NCI-H226 (cell line): Measurements from ENCODE around the gene CTBP1.

Experiments
- DNase-seq: peaks from one replicate; pipeline ENCODE4 v3.0.0-alpha.2; 2015

Gene CTBP1

DNA sequence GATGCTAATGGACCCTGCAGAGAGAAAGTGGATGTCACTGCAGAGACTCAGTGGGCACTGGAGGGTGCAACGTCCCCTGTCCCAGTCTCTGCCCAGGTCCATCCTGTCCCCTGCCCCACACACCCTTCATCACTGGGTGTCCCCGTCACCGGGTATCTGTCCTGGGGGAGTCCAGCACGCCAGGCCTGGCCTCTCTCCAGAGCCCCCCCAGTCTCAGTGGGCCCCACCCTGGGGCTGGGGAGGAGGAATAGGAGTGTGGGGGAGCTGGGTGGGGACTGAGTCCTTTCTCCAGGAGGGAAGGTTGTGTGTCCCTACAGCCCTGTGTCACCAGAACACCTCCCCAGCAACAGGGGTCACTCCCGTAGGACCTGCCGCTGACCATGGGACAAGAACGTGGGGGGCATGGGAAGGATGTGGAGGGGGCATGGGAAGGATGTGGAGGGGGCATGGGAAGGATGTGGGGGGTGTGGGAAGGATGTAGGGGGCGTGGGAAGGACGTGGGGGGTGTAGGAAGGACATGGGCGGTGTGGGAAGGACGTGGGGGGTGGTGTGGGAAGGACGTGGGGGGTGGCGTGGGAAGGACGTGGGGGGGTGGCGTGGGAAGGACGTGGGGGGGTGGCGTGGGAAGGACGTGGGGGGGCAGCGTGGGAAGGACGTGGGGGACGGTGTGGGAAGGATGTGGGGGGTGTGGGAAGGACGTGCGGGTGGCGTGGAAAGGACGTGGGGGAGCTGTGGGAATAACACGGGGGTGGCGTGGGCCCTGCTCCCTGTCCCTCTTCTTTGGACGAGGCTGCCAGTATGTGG is 55.5 kb downstream of the CTBP1 start:
- no peak for DNase-seq

- DNase-seq, result peak; percentile 63
These were observed 56.3 kb downstream of the CTBP1 start for GRCh38 chr4:1192493-1193205.

GRCh38 chr4:1192091-1192492 is 56.8 kb downstream of the CTBP1 start:
- peak; percentile 96 for DNase-seq

- DNase-seq, result no peak
These were observed 57.3 kb downstream of the CTBP1 start for GRCh38 chr4:1191621-1192020.

- DNase-seq, result no peak
These were observed 61.7 kb downstream of the CTBP1 start for GRCh38 chr4:1187182-1187581.

DNA sequence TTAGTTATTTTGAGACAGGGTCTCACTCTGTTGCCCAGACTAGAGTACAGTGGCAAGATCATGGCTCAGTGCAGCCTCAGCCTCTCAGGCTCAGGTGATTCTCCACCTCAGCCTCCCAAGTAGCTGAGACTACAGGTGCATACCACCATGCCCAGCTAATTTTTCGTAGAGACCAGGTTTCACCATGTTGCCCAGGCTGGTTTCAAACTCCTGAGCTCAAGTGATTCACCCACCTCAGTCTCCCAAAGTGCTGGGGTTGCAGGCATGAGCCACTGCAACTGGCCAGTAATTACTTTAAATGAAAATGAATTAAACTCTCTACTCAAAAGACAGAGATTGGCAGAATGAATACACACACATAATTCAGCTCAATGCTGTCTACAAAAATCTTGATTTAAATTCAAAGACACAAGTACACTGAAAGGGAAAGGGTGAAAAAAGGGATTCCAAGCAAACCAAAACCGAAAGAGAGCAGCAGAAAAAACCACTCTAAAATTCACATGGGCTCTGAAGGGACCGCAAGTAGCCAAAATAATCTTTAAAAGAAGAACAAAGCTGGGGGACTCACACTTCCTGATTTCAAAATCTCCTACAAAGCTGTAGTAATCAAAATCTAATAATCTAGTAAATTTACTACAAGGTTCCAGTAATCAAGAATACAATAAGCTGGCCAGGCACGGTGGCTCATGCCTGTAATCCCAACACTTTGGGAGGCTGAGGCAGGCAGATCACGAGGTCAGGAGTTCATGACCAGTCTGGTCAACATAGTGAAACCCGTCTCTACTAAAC is 64.8 kb downstream of the CTBP1 start:
- DNase-seq, result no peak

DNA sequence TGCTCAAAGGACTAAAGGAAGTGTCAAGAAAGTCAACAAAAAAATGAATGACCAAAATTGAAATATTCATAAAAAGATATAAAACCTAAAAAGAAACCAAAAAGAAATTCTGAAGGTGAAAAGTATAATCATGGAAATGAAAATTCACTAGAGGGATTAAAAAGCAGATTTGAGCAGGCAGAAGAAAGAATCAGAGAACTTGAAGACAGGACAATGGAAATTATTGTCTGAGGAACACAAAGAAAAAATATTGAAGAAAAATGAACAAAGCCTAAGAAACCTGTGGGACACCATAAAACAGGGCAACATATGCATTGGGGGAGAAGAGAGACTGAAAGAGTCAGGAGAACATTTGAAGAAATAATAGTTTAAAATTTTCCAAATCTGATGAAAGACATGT is 66.6 kb downstream of the CTBP1 start:
- no peak for DNase-seq

GRCh38 chr4:1180663-1181062 is 68.3 kb downstream of the CTBP1 start:
- no peak for DNase-seq

- no peak for DNase-seq
These were observed 69.0 kb downstream of the CTBP1 start for GRCh38 chr4:1179976-1180375.

DNA sequence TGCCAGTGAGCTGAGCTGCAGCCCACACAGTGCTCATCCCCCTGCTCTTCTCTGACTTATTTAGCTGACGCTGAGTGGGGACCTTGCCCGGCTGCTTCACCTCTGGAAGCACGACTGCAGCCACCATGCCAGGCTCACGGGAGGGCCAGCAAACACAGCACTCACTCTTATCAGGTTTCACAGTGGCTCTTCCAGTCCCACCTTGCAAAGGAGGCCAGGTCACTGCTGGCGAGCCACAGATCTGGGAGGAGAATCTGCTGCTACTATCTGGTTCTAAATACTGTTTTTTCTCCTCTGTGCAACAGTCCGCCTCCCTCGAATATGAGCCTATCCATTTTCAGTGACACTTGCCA is 69.9 kb downstream of the CTBP1 start:
- no peak for DNase-seq

DNA sequence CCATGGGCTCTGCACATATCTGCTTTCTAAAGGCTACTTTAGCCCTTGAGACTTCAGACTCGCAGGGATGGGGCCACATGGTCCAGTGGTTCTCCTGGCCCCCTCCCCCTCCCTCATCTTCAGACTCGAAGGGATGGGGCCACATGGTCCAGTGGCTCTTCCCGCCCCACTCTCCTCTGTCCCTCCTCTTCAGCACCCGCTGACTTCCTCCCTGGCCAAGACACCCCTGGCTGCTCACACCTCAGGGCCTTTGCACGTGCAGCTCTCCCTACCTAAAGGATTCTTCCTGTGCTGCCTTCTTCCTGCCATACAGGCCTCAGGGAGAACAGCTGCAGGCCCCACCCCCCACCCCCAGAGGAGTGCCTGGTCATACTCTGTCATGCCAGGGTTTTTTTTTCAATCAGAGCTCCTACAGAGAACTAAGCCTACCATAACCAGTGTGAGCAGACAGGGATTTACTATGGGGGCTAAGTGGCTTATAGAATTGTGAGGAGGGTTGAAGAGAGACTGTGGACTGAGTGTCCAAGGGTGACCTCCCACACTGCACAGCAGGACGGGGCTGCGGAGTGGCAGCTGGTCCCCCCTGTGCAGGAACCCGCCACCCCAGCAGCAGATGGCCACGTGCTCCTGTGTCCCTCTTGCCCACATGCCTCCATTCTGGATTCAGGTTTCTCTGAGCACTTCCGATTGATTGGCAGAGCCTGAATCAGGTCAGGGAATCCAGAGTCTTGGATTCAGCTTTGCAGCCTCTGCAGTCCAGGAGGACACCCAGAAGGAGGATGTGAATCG is 70.4 kb downstream of the CTBP1 start:
- no peak for DNase-seq

DNA sequence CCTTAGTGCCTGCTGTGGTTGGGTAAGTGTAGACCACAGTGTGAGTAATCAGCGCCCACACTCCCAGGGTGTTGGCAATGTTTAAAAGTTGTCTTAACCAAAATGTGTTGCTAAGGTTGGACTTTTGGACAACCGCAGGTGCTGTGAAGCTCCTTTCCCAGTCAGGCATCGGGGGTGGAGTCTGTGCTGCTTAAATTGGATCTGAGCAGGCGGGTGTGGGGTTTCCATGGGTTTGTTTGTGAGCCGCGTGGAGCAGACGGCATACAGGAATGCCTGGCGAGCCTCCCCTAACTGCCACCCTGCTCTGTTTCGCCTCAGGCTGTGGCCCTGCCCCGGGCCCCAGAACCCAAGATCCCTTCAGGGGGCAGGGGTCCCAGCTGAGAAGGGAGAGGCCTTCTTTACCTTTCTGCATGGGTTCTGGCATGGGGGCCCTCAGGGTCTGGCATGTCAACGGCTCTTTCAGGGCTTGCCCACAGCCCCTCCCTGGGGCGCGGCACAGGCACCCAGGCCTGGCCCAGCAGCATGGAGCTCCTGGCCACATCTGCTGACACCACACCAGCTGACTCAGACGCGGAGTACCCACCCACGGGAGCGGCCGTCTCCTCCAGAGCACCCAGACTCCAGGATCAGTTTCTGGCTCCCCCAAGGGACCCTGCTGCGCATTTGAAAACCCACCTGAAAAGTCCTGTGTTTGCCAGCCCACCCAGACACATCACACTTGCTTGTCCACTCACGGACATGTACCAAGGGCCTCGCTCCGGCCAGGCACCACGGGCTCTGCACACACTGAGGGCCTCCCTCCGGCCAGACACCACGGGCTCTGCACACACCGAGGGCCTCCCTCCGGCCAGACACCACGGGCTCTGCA is 71.4 kb downstream of the CTBP1 start:
- DNase-seq, result no peak

GRCh38 chr4:1176398-1177273 is 72.3 kb downstream of the CTBP1 start:
- no peak for DNase-seq

GRCh38 chr4:1175635-1176229 is 73.2 kb downstream of the CTBP1 start:
- no peak for DNase-seq

- DNase-seq, result no peak
These were observed 73.8 kb downstream of the CTBP1 start for GRCh38 chr4:1174941-1175634.

DNA sequence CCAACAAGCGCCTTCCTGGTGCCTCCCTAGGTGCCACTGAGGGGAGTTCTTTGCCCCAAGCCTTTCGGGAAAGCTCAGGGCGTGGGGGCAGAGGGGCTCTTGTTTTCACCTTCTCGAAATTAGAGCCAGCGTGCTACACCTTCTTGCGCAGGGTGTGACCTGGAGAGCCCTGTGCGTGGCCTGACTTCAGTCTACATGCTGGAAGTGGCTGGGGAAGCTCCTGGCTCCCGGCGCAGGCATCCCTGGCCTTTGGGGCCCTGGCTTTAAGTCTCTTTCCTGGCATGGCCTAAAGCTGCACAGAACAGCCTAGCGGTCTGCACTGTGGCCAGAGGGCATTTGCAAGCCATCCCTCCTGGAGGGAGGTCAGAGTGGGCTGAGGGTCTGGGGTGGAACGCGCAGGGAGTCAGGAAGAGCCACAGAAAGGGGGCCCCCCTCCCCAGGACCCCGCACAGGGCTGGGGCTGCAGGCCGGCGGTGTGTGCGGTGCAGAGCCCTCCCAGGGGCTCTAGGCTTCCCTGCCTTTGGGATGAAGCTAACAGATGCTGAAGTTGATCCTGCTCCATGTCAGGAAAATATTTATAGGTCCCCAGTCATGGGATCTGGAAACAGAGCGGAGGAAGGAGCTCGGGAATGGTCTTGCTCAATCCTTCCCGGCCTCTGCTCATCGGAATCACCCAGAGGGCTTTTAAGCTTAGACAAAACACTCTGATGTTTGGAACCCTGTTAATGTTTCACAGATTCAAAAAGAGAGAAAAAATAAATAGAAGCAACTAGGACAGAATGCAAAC is 75.8 kb downstream of the CTBP1 start:
- DNase-seq, result no peak

GRCh38 chr4:1172228-1172851 is 76.6 kb downstream of the CTBP1 start, which contains the start of gene SPON2:
Gene SPON2, minus strand, starts transcription at chr4:1172583.
- DNase-seq, result no peak
